ENCODE data around the gene VPS13D.

DNA sequence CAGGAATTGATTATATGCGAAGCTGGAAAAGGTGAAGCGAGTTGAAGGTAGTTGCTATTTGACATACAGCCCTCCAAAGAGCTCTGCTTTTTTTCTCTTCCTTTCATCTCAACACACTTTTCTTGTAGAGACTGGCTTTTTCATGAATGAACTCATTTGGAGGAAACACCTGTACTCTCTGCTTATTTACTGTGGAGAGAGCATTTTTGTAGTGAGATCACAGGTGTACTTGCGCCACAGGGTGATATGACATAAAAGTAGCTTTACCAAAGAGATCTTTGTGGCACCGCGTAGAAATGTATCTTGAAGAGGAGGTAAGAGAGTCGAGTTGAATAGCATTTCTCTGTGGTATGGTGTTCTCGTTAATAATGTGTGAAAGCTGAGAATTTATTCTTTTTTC is 187.6 kb downstream of the VPS13D start:
- TF ChIP-seq ZBED1 (IDR thresholded peaks at IDR 0.05; ENCODE audit: borderline replicate concordance) (no peak), CREB1 (IDR thresholded peaks at IDR 0.05; ENCODE audit: low read depth) (no peak), RAD21 (IDR thresholded peaks at IDR 0.05; ENCODE audit: insufficient read depth, low read depth, low read length) (no peak), ZZZ3 (IDR thresholded peaks at IDR 0.05; ENCODE audit: control insufficient read depth, insufficient read length, low read depth) (no peak), CHD2 (IDR thresholded peaks at IDR 0.05; ENCODE audit: borderline replicate concordance, low read depth, low read length) (no peak), POLR2AphosphoS5 (IDR thresholded peaks at IDR 0.05; ENCODE audit: low read length) (no peak)
- TF ChIP-seq, protein P1, sequence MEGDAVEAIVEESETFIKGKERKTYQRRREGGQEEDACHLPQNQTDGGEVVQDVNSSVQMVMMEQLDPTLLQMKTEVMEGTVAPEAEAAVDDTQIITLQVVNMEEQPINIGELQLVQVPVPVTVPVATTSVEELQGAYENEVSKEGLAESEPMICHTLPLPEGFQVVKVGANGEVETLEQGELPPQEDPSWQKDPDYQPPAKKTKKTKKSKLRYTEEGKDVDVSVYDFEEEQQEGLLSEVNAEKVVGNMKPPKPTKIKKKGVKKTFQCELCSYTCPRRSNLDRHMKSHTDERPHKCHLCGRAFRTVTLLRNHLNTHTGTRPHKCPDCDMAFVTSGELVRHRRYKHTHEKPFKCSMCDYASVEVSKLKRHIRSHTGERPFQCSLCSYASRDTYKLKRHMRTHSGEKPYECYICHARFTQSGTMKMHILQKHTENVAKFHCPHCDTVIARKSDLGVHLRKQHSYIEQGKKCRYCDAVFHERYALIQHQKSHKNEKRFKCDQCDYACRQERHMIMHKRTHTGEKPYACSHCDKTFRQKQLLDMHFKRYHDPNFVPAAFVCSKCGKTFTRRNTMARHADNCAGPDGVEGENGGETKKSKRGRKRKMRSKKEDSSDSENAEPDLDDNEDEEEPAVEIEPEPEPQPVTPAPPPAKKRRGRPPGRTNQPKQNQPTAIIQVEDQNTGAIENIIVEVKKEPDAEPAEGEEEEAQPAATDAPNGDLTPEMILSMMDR (IDR thresholded peaks at IDR 0.05 in 2 of 3, conservative IDR thresholded peaks at IDR 0.05 in 1 of 3; ENCODE audit: control insufficient read depth in 2 of 3, extremely low read depth in 1 of 3, insufficient read depth in 1 of 3, low read depth in 3 of 3, low read length in 3 of 3), result no peak
- TF ChIP-seq, protein P2, sequence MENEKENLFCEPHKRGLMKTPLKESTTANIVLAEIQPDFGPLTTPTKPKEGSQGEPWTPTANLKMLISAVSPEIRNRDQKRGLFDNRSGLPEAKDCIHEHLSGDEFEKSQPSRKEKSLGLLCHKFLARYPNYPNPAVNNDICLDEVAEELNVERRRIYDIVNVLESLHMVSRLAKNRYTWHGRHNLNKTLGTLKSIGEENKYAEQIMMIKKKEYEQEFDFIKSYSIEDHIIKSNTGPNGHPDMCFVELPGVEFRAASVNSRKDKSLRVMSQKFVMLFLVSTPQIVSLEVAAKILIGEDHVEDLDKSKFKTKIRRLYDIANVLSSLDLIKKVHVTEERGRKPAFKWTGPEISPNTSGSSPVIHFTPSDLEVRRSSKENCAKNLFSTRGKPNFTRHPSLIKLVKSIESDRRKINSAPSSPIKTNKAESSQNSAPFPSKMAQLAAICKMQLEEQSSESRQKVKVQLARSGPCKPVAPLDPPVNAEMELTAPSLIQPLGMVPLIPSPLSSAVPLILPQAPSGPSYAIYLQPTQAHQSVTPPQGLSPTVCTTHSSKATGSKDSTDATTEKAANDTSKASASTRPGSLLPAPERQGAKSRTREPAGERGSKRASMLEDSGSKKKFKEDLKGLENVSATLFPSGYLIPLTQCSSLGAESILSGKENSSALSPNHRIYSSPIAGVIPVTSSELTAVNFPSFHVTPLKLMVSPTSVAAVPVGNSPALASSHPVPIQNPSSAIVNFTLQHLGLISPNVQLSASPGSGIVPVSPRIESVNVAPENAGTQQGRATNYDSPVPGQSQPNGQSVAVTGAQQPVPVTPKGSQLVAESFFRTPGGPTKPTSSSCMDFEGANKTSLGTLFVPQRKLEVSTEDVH (IDR thresholded peaks at IDR 0.05; ENCODE audit: low read depth, partially characterized antibody), result no peak
